Measurements from ENCODE around the gene BIN1. TPM values are rescaled to one million over a fixed set of nuclear protein-coding genes. Genes with fewer than 3 reads are reported as not detected.

BIN1 gene
- total and polyA plus RNA-seq, 2 donors (not counting 1 experiment from before 2014, with no cell fraction given): 90.6 to 92.3 TPM

GRCh38 chr2:127027715-127028114, 79.2 kb downstream of the BIN1 start:
- DNase-seq (no peak), ATAC-seq (ENCODE audit: low read depth) (no peak)
- Histone ChIP-seq H4K20me1 (ENCODE audit: control insufficient read depth, insufficient read depth, low read length, poor library complexity, severe bottlenecking) (no peaks in the 10 kb centered on the region), H3K4me1 (ENCODE audit: control insufficient read depth in 2 of 2, insufficient read depth in 2 of 2, low read length in 2 of 2) (peaks cover 12 to 14% of the 10 kb centered on the region in 2 donors), H3K36me3 (replicated peaks in 1 of 2; ENCODE audit: control extremely low read depth in 1 of 2, control insufficient read depth in 1 of 2, extremely low read depth in 1 of 2, insufficient read depth in 2 of 2, low read length in 1 of 2) (no peaks in the 10 kb centered on the region), H3K9ac (ENCODE audit: low read length) (no peak overlapping the region), H2AFZ (ENCODE audit: insufficient read depth, low read depth, low read length, poor library complexity, severe bottlenecking) (no peak overlapping the region), H3K27me3 (replicated peaks in 1 of 4; ENCODE audit: control extremely low read depth in 1 of 4, control insufficient read depth in 3 of 4, insufficient read depth in 4 of 4, low read length in 3 of 4) (peaks cover 0 to 37% (median 16%) of the 10 kb centered on the region in 4 experiments), H3K9me3 (ENCODE audit: control extremely low read depth in 1 of 3, control insufficient read depth in 2 of 3, insufficient read depth in 1 of 3, low read length in 2 of 3) (peaks cover 1 to 12% (median 2%) of the 10 kb centered on the region in 3 donors), H3K4me3 (ENCODE audit: control extremely low read depth in 1 of 5, extremely low read depth in 1 of 5, insufficient read depth in 1 of 5, low read depth in 2 of 5, low read length in 4 of 5) (no peak overlapping the region), H3K4me2 (replicated peaks; ENCODE audit: low read depth, low read length, poor library complexity, severe bottlenecking) (no peak overlapping the region), H3K27ac (ENCODE audit: low read length in 2 of 2) (no peak overlapping the region), H3K79me2 (ENCODE audit: control insufficient read depth, insufficient read depth, low read length) (no peaks in the 10 kb centered on the region)
- Mint-ChIP-seq H3K4me1 (peaks cover 11% of the 10 kb centered on the region), H3K9me3 (ENCODE audit: insufficient read depth) (peaks cover 2% of the 10 kb centered on the region), H3K4me3 (no peak overlapping the region), H3K27ac (no peak overlapping the region), H3K27me3 (peaks cover 38% of the 10 kb centered on the region)
- TF ChIP-seq CTCF (IDR thresholded peaks at IDR 0.05) (no peak), EZH2 (IDR thresholded peaks at IDR 0.05; ENCODE audit: borderline replicate concordance, insufficient read depth, low read depth, low read length, poor library complexity, severe bottlenecking) (no peak)
- CTCF ChIA-PET: no interaction called here
- intact Hi-C loops (cut with micrococcal nuclease): no loop called here
- no CpG with 5 or more reads among the region's 2 CpGs for WGBS (ENCODE audit: insufficient coverage)
- POLR2A ChIA-PET: no interaction called here

GRCh38 chr2:127025359-127026166, 81.4 kb downstream of the BIN1 start:
- H3K27me3 Mint-ChIP-seq: peaks cover 40% of the 10 kb centered on the region
- Histone ChIP-seq H3K4me2 (replicated peaks; ENCODE audit: low read depth, low read length, poor library complexity, severe bottlenecking) (peak overlapping the region; percentile 81), H2AFZ (ENCODE audit: insufficient read depth, low read depth, low read length, poor library complexity, severe bottlenecking) (peak overlapping the region; percentile 76), H3K27me3 (replicated peaks in 1 of 4; ENCODE audit: control extremely low read depth in 1 of 4, control insufficient read depth in 3 of 4, insufficient read depth in 4 of 4, low read length in 3 of 4) (peaks cover 0 to 37% (median 16%) of the 10 kb centered on the region in 4 experiments), H3K4me1 (ENCODE audit: control insufficient read depth in 2 of 2, insufficient read depth in 2 of 2, low read length in 2 of 2) (peaks cover 12 to 14% of the 10 kb centered on the region in 2 donors), H3K79me2 (ENCODE audit: control insufficient read depth, insufficient read depth, low read length) (no peaks in the 10 kb centered on the region), H3K27ac (ENCODE audit: low read length in 2 of 2) (no peak overlapping the region), H4K20me1 (ENCODE audit: control insufficient read depth, insufficient read depth, low read length, poor library complexity, severe bottlenecking) (no peaks in the 10 kb centered on the region), H3K9ac (ENCODE audit: low read length) (peak overlapping the region; percentile 58), H3K36me3 (replicated peaks in 1 of 2; ENCODE audit: control extremely low read depth in 1 of 2, control insufficient read depth in 1 of 2, extremely low read depth in 1 of 2, insufficient read depth in 2 of 2, low read length in 1 of 2) (no peaks in the 10 kb centered on the region), H3K9me3 (ENCODE audit: control extremely low read depth in 1 of 3, control insufficient read depth in 2 of 3, insufficient read depth in 1 of 3, low read length in 2 of 3) (peaks cover 1 to 13% (median 2%) of the 10 kb centered on the region in 3 donors), H3K4me3 (ENCODE audit: control extremely low read depth in 1 of 5, extremely low read depth in 1 of 5, insufficient read depth in 1 of 5, low read depth in 2 of 5, low read length in 4 of 5) (peak overlapping the region in 4 of 5 experiments; percentile 13 to 59 (median 38))
- peak overlapping the region; percentile 88 for H3K4me3 Mint-ChIP-seq
- whole genome bisulfite sequencing (ENCODE audit: insufficient coverage): 3% methylated on average over 39 of the region's 39 CpGs
- ChIA-PET CTCF (no interaction called here), POLR2A (no interaction called here)
- DNase-seq: peak; percentile 60
- peak; percentile 91 for ATAC-seq (ENCODE audit: low read depth)
- no peak for TF ChIP-seq CTCF (IDR thresholded peaks at IDR 0.05)
- TF ChIP-seq EZH2 (IDR thresholded peaks at IDR 0.05; ENCODE audit: borderline replicate concordance, insufficient read depth, low read depth, low read length, poor library complexity, severe bottlenecking): no peak
- intact Hi-C loops (cut with micrococcal nuclease): no loop called here
- peaks cover 2% of the 10 kb centered on the region for H3K9me3 Mint-ChIP-seq (ENCODE audit: insufficient read depth)
- peak overlapping the region; percentile 37 for H3K27ac Mint-ChIP-seq
- H3K4me1 Mint-ChIP-seq: peaks cover 11% of the 10 kb centered on the region
